ENCODE measurements around the gene ATRIP.

Gene ATRIP

GRCh38 chr3:48418140-48418539 lies 28.4 kb upstream of the ATRIP start:
- CTCF ChIA-PET = interaction anchor here (1.6 to 30.6 kb wide), 3 partner anchors 13 to 223 kb away, joined by 5 to 863 read pairs (median 11); partner anchors contain the start of genes CCDC51, PLXNB1 and TMA7
- TF ChIP-seq CTCF (IDR thresholded peaks at IDR 0.05; ENCODE audit: control extremely low read depth, extremely low read depth, low read depth, missing control alignments) = no peak
- POLR2A ChIA-PET = no interaction called here
- DNase-seq (ENCODE audit: extremely low spot score) = no peak

GRCh38 chr3:48418651-48419050 lies 27.9 kb upstream of the ATRIP start:
- DNase-seq (ENCODE audit: extremely low spot score) = no peak
- ChIA-PET POLR2A (no interaction called here), CTCF (interaction anchor here (1.6 to 30.6 kb wide), 3 partner anchors 13 to 224 kb away, joined by 5 to 863 read pairs (median 11); partner anchors contain the start of genes CCDC51, PLXNB1 and TMA7)
- no peak for TF ChIP-seq CTCF (IDR thresholded peaks at IDR 0.05; ENCODE audit: control extremely low read depth, extremely low read depth, low read depth, missing control alignments)

GRCh38 chr3:48419149-48419548 lies 27.4 kb upstream of the ATRIP start:
- POLR2A ChIA-PET = no interaction called here
- DNase-seq (ENCODE audit: extremely low spot score) = no peak
- no peak for TF ChIP-seq CTCF (IDR thresholded peaks at IDR 0.05; ENCODE audit: control extremely low read depth, extremely low read depth, low read depth, missing control alignments)
- CTCF ChIA-PET = interaction anchor here (0.8 to 30.6 kb wide), 4 partner anchors 12 to 224 kb away, joined by 3 to 863 read pairs (median 8); partner anchors contain the start of genes CCDC51, PLXNB1 and TMA7

- ChIA-PET POLR2A (no interaction called here), CTCF (interaction anchor here (0.8 to 30.6 kb wide), 3 partner anchors 12 to 51 kb away, joined by 3 to 863 read pairs (median 11); partner anchors contain the start of genes CCDC51, PLXNB1 and TMA7)
- TF ChIP-seq CTCF (IDR thresholded peaks at IDR 0.05; ENCODE audit: control extremely low read depth, extremely low read depth, low read depth, missing control alignments) = no peak
- DNase-seq (ENCODE audit: extremely low spot score) = no peak
Measured at GRCh38 chr3:48419597-48419996, 26.9 kb upstream of the ATRIP start.

- CTCF ChIA-PET = interaction anchor here (22.2 to 30.6 kb wide), 2 partner anchors 8 to 11 kb away, joined by 863 read pairs; partner anchors contain the start of genes CCDC51, PLXNB1 and TMA7
- TF ChIP-seq CTCF (IDR thresholded peaks at IDR 0.05; ENCODE audit: control extremely low read depth, extremely low read depth, low read depth, missing control alignments) = no peak
- POLR2A ChIA-PET = no interaction called here
- no peak for DNase-seq (ENCODE audit: extremely low spot score)
Measured at GRCh38 chr3:48420561-48420960, 26.0 kb upstream of the ATRIP start.

- DNase-seq (ENCODE audit: extremely low spot score) = no peak
- TF ChIP-seq CTCF (IDR thresholded peaks at IDR 0.05; ENCODE audit: control extremely low read depth, extremely low read depth, low read depth, missing control alignments) = peak; percentile 14
- ChIA-PET POLR2A (no interaction called here), CTCF (interaction anchor here (0.8 to 30.6 kb wide), 5 partner anchors 9 to 227 kb away, joined by 3 to 863 read pairs (median 4); partner anchors contain the start of genes CCDC51, PLXNB1 and TMA7)
Measured at GRCh38 chr3:48422272-48422671, 24.3 kb upstream of the ATRIP start.

Data from GM10248 (cell line).